Sigmoid colon (tissue), 4 donors: ENCODE results near the gene SNX20.

ENCODE experiments used
- CTCF ChIP-seq, 4 experiments: fragments of 450-650 bp in 3 of 4; fragments of 200-600 bp in 1 of 4; IDR thresholded peaks; one replicate each; pipeline ENCODE4 v1.5.1; 2016 to 2019; ENCODE audit warnings: antibody characterized with exemption in 4 of 4, mild to moderate bottlenecking in 3 of 4, moderate library complexity in 2 of 4
- EP300 ChIP-seq, 4 donors: sonication (generic); formaldehyde crosslinking; IDR thresholded peaks; one replicate each; pipeline ENCODE4 v1.6.1; 2017; ENCODE audit warnings: antibody characterized with exemption in 4 of 4
- POLR2A ChIP-seq, 2 donors: fragments of 450-650 bp; IDR thresholded peaks; one replicate each; pipeline ENCODE4 v1.6.1; 2016; ENCODE audit warnings: antibody characterized with exemption in 2 of 2, mild to moderate bottlenecking in 2 of 2, moderate library complexity in 2 of 2

- TF ChIP-seq CTCF (IDR thresholded peaks at IDR 0.05) (no peak), POLR2A (IDR thresholded peaks at IDR 0.05) (no peak), EP300 (IDR thresholded peaks at IDR 0.05) (no peak)
Observed at GRCh38 chr16:50711040-50711439, 29.9 kb upstream of the SNX20 start.
